Measurements from ENCODE around the gene BZW1.

Gene BZW1

GRCh38 chr2:200812122-200813022 lies 662 bp downstream of the BZW1 start (continued):
- TF ChIP-seq ZBTB11 (tag by site-specific recombination; conservative IDR thresholded peaks at IDR 0.05; ENCODE audit: low read depth) (peak; percentile 42), ZNF423 (tag by site-specific recombination; IDR thresholded peaks at IDR 0.05) (peak; percentile 56; the same call in 1 of the 2 replicates), ZNF394 (tag by site-specific recombination; IDR thresholded peaks at IDR 0.05; ENCODE audit: borderline replicate concordance) (no peak), ZNF398 (tag by site-specific recombination; IDR thresholded peaks at IDR 0.05) (no peak), KLF1 (tag by site-specific recombination; IDR thresholded peaks at IDR 0.05) (peak; percentile 41; the same call in 1 of the 2 replicates), ZNF580 (tag by site-specific recombination; IDR thresholded peaks at IDR 0.05) (no peak), ZNF600 (tag by site-specific recombination; IDR thresholded peaks at IDR 0.05) (peak; percentile 81; the same call in 1 of the 2 replicates), ZSCAN16 (tag by site-specific recombination; IDR thresholded peaks at IDR 0.05) (no peak), ZNF747 (tag by site-specific recombination; IDR thresholded peaks at IDR 0.05) (no peak), ZFP3 (tag by site-specific recombination; IDR thresholded peaks at IDR 0.05; ENCODE audit: low read depth) (no peak), ZNF473 (tag by site-specific recombination; IDR thresholded peaks at IDR 0.05) (no peak), GLIS2 (tag by site-specific recombination; IDR thresholded peaks at IDR 0.05) (peak; percentile 20; the same call in 1 of the 2 replicates), ZNF148 (tag by site-specific recombination; IDR thresholded peaks at IDR 0.05; ENCODE audit: borderline replicate concordance) (no peak), ZNF184 (tag by site-specific recombination; IDR thresholded peaks at IDR 0.05) (no peak), IKZF3 (tag by site-specific recombination; IDR thresholded peaks at IDR 0.05) (0 out of 2 replicates have a peak, but pooled peaks have one; percentile 34), HOXD13 (CRISPR knock-in tag; IDR thresholded peaks at IDR 0.05; ENCODE audit: borderline replicate concordance) (0 out of 2 replicates have a peak, but pooled peaks have one; percentile 56), SCRT1 (tag by site-specific recombination; IDR thresholded peaks at IDR 0.05; ENCODE audit: borderline replicate concordance) (no peak), ZBTB49 (tag by site-specific recombination; IDR thresholded peaks at IDR 0.05; ENCODE audit: low read depth) (no peak), ZSCAN18 (tag by site-specific recombination; IDR thresholded peaks at IDR 0.05) (no peak), ZNF19 (tag by site-specific recombination; IDR thresholded peaks at IDR 0.05; ENCODE audit: low read depth) (no peak), ZNF501 (tag by site-specific recombination; IDR thresholded peaks at IDR 0.05) (peak; percentile 37), ZBTB26 (tag by site-specific recombination; optimal IDR thresholded peaks at IDR 0.05) (peak; percentile 29)

All from HEK293 (cell line).